Adrenal gland (tissue), 5 donors: Measurements from ENCODE around the gene FAM240A.

Experiments
- CTCF ChIP-seq, 6 experiments: fragments of 450-650 bp in 4 of 6; fragments of 200-600 bp in 2 of 6; sonication (generic) in 1 of 6; IDR thresholded peaks; 1 replicate in 5 of 6; 2 replicates in 1 of 6; pipeline versions ENCODE4 v1.5.1 to v1.8.0; 2016 to 2021; ENCODE audit warnings: antibody characterized with exemption in 6 of 6, mild to moderate bottlenecking in 2 of 6, moderate library complexity in 1 of 6
- POLR2A ChIP-seq, 2 donors: fragments of 450-650 bp; IDR thresholded peaks; one replicate each; pipeline ENCODE4 v1.6.1; 2017; ENCODE audit warnings: antibody characterized with exemption in 2 of 2, mild to moderate bottlenecking in 2 of 2, moderate library complexity in 1 of 2
- donor health status: DM: no; HTN: no; CAD: no.

- TF ChIP-seq CTCF (IDR thresholded peaks at IDR 0.05): no peak
- TF ChIP-seq POLR2A (IDR thresholded peaks at IDR 0.05): no peak
Observed at GRCh38 chr3:46624975-46625490, 12.7 kb downstream of the FAM240A start.
